GM12878 (cell line): ENCODE results near the gene STRC. TPM values are rescaled to one million over a fixed set of nuclear protein-coding genes. Genes with fewer than 3 reads are reported as not detected.

Experiments
- ATAC-seq: fragments of 200-7000 bp; cut with Tn5 transposase; 3 replicates; pipeline ENCODE4 v1.9.1; 2020; ENCODE audit warnings: mild to moderate bottlenecking, moderate library complexity
- BruUV-seq: library from RNA; stranded (reverse); fragments of 400-500 nt; replicated peaks from 2 replicates; lab custom pipeline; 2021; lab: Mats Ljungman, UMichigan
- CTCF ChIA-PET: fragments of 300-600 bp; sonication (Branson Sonifier 250); formaldehyde crosslinking; extraction: SDS; loops from one replicate; lab custom pipeline; 2021; ENCODE audit warnings: inconsistent platforms; lab: Yijun Ruan, JAX
- POLR2A ChIA-PET: fragments of 350-600 bp; formaldehyde crosslinking; extraction: SDS; loops from one replicate; lab custom pipeline; 2021; ENCODE audit warnings: inconsistent platforms; lab: Charles Lee
- RAD21 ChIA-PET: fragments of 300-600 bp; sonication (Branson Sonifier 250); formaldehyde crosslinking; loops from one replicate; lab custom pipeline; 2023; ENCODE audit warnings: antibody characterized with exemption; ENCODE audit not compliant: unreplicated experiment; lab: Charles Lee
- SMC1A ChIA-PET: fragments of 300-600 bp; sonication (Branson Sonifier 250); formaldehyde crosslinking; loops from one replicate; lab custom pipeline; 2023; ENCODE audit not compliant: unreplicated experiment, uncharacterized antibody; lab: Charles Lee
- DNase-seq: peaks from one replicate; pipeline ENCODE4 v3.0.0-alpha.2; 2011; ENCODE audit warnings: low read depth, low spot score
- FAIRE-seq: peaks from 3 replicates; lab custom pipeline; 2011; peaks lifted over from hg19 to GRCh38; lab: Jason Lieb, UNC
- H2AFZ ChIP-seq: 2 replicates; pipeline ENCODE4 v1.6.0; 2011; ENCODE audit warnings: low read depth, low read length, control low read depth; ENCODE audit not compliant: control insufficient read depth
- H3K27ac ChIP-seq: 2 replicates; pipeline ENCODE4 v1.5.1; 2011; ENCODE audit warnings: control low read depth; ENCODE audit not compliant: control insufficient read depth, insufficient read depth
- H3K27me3 ChIP-seq, 2 experiments: replicated peaks in 1 of 2; 2 replicates each; pipeline versions ENCODE4 v1.6.0 to v1.6.1; 2011; ENCODE audit warnings: low read length in 1 of 2; ENCODE audit not compliant: control insufficient read depth in 2 of 2, insufficient read depth in 2 of 2
- H3K36me3 ChIP-seq, 2 experiments: 2 replicates each; pipeline ENCODE4 v1.5.1; 2011; ENCODE audit warnings: low read length in 1 of 2; ENCODE audit not compliant: control insufficient read depth in 2 of 2, insufficient read depth in 2 of 2
- H3K4me1 ChIP-seq: 2 replicates; pipeline ENCODE4 v1.6.1; 2011; ENCODE audit warnings: mild to moderate bottlenecking, low read length, moderate library complexity, mixed read lengths; ENCODE audit not compliant: control insufficient read depth, insufficient read depth
- H3K4me2 ChIP-seq: 2 replicates; pipeline ENCODE4 v1.6.0; 2011; ENCODE audit warnings: control low read depth; ENCODE audit not compliant: control insufficient read depth, insufficient read depth
- H3K4me3 ChIP-seq: fragments of 200-600 bp; sonication (generic); 2 replicates; pipeline ENCODE4 v1.5.1; 2016
- H3K79me2 ChIP-seq: 2 replicates; pipeline ENCODE4 v1.6.0; 2011; ENCODE audit warnings: low read length; ENCODE audit not compliant: control insufficient read depth, insufficient read depth
- H3K9ac ChIP-seq: 2 replicates; pipeline ENCODE4 v1.8.0; 2011; ENCODE audit warnings: low read length, control low read depth, mixed read lengths; ENCODE audit not compliant: control insufficient read depth, insufficient read depth
- H3K9me3 ChIP-seq: replicated peaks from 3 replicates; pipeline ENCODE4 v1.5.1; 2011; ENCODE audit warnings: mild to moderate bottlenecking, low read length; ENCODE audit not compliant: control insufficient read depth, insufficient read depth
- H4K20me1 ChIP-seq: 2 replicates; pipeline ENCODE4 v1.6.0; 2011; ENCODE audit not compliant: control insufficient read depth, insufficient read depth
- IKZF2 ChIP-seq, 2 experiments: fragments of 450-650 bp; IDR thresholded peaks; 2 replicates each; pipeline ENCODE4 v1.6.1; 2017; ENCODE audit warnings: mild to moderate bottlenecking in 2 of 2, moderate library complexity in 2 of 2
- MYB ChIP-seq: fragments of 150-350 bp; IDR thresholded peaks from 2 replicates; pipeline ENCODE4 v1.6.1; 2014; ENCODE audit warnings: mild to moderate bottlenecking, low read depth, low read length, borderline replicate concordance
- NR2C2 ChIP-seq: IDR thresholded peaks from 2 replicates; pipeline ENCODE4 v1.6.1; 2011; ENCODE audit warnings: borderline replicate concordance, low read depth; ENCODE audit not compliant: control insufficient read depth, insufficient read length
- RAD51 ChIP-seq: fragments of 450-650 bp; IDR thresholded peaks from 2 replicates; pipeline ENCODE4 v1.6.1; 2016; ENCODE audit warnings: moderate library complexity, mild to moderate bottlenecking, inconsistent platforms
- USF2 ChIP-seq: IDR thresholded peaks from 2 replicates; pipeline ENCODE4 v1.6.1; 2011; ENCODE audit warnings: low read depth, low read length, improper control_type of control experiment, borderline replicate concordance
- WGBS: methylation state at CpG from one replicate; pipeline ENCODE4 v1.1.6; 2016; ENCODE audit warnings: low lambda C conversion rate; ENCODE audit not compliant: insufficient replicate concordance, insufficient coverage; ENCODE audit errors: missing lambda C conversion rate; 5-methylcytosine and 5-hydroxymethylcytosine counted together
- in situ Hi-C: fragments of 300-500 bp; cut with MboI; formaldehyde crosslinking; loops from 9 replicates; pipeline ENCODE4 v1.14.3; 2018; ENCODE audit warnings: mixed read lengths
- intact Hi-C: fragments of 100-400 bp; cut with micrococcal nuclease; formaldehyde crosslinking; loops from one replicate; pipeline ENCODE4 v1.14.2; 2022; ENCODE audit not compliant: unreplicated experiment
- polyA plus RNA-seq, 11 experiments: library from polyadenylated mRNA; depleted of rRNA in 4 of 11; unstranded in 6 of 11; stranded (reverse) in 5 of 11; fragments of >200 nt; fragmentation: Nextera tagmentation in 4 of 11; fragmentation: Illumina TruSeq in 1 of 11; extraction: Ambion mirVana in 4 of 11; extraction: Trizol in 1 of 11; gene quantifications; 1 replicate in 1 of 11; 2 replicates in 10 of 11; pipeline versions ENCODE4 v1.2.1 to v1.2.3, GENCODE V29; 2011 to 2016; ENCODE audit warnings: inconsistent platforms in 2 of 11, missing spikeins in 2 of 11, low read depth in 1 of 11
- total RNA-seq, 4 experiments: library from RNA; depleted of rRNA in 3 of 4; stranded (reverse); fragments of >200 nt in 3 of 4; fragmentation: Illumina TruSeq in 1 of 4; extraction: Trizol in 1 of 4; gene quantifications; 2 replicates each; pipeline versions ENCODE4 v1.2.1 to v1.2.3, GENCODE V29; 2013 to 2021
- TF ChIP-seq, protein P1 (sequence below): fragments of 450-650 bp; IDR thresholded peaks from 2 replicates; pipeline ENCODE4 v1.6.1; 2018; ENCODE audit warnings: borderline replicate concordance, mild to moderate bottlenecking; ENCODE audit not compliant: partially characterized antibody

STRC gene
- total and polyA plus RNA-seq, 10 of the 15 experiments (the other 5 are each of a cell fraction or from before 2014, with no cell fraction given), result 0.04 to 0.45 (median 0.21) TPM; not detected in 1

DNA sequence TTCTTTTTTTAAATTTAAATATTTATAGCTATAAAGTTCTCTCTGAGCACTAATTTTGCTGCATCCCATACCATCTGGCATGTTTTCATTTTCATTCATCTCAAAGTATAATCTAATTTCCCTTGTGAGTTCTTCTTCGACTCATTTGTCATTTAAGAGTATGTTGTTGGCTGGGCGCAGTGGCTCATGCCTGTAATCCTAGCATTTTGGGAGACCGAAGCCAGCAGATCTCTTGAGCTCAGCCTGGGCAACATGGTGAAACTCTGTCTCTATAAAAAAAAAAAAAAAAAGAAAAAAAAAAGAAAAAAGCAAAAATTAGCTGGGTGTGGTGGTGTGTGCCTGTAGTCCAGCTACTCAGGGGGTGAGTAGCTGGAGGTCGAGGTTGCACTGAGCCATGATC lies 66.3 kb downstream of the STRC start:
- no peaks in the 10 kb centered on the region for H3K9me3 ChIP-seq
- H3K9ac ChIP-seq, result no peak overlapping the region
- ChIA-PET CTCF (interaction anchor here (1.5 kb wide), 1 partner anchor 38 kb away, joined by 4 read pairs; no protein-coding TSS in a partner anchor), RAD21 (interaction anchor here (0.6 kb wide), 1 partner anchor 1504 kb away, joined by 3 read pairs; no protein-coding TSS in a partner anchor), POLR2A (interaction anchor here (0.6 kb wide), 2 partner anchors 196 to 197 kb away, joined by 3 to 4 read pairs; no protein-coding TSS in a partner anchor)
- H3K27me3 ChIP-seq, result no peaks in the 10 kb centered on the region
- BruUV-seq, result no TSS peak
- no peaks in the 10 kb centered on the region for H3K79me2 ChIP-seq
- H3K4me2 ChIP-seq, result no peak overlapping the region
- H4K20me1 ChIP-seq, result no peaks in the 10 kb centered on the region
- no peak overlapping the region for H2AFZ ChIP-seq
- intact Hi-C loops, result no loop called here
- no peak overlapping the region for H3K4me3 ChIP-seq
- H3K4me1 ChIP-seq, result no peaks in the 10 kb centered on the region
- FAIRE-seq, result no peak
- peaks cover 0 to 5% of the 10 kb centered on the region in 2 experiments; a peak in 1 of 4 replicates for H3K36me3 ChIP-seq
- DNase-seq, result no peak
- TF ChIP-seq IKZF2 (IDR thresholded peaks at IDR 0.05) (no peak), RAD51 (no peak), NR2C2 (no peak), MYB (no peak), USF2 (no peak)
- TF ChIP-seq, protein P1, sequence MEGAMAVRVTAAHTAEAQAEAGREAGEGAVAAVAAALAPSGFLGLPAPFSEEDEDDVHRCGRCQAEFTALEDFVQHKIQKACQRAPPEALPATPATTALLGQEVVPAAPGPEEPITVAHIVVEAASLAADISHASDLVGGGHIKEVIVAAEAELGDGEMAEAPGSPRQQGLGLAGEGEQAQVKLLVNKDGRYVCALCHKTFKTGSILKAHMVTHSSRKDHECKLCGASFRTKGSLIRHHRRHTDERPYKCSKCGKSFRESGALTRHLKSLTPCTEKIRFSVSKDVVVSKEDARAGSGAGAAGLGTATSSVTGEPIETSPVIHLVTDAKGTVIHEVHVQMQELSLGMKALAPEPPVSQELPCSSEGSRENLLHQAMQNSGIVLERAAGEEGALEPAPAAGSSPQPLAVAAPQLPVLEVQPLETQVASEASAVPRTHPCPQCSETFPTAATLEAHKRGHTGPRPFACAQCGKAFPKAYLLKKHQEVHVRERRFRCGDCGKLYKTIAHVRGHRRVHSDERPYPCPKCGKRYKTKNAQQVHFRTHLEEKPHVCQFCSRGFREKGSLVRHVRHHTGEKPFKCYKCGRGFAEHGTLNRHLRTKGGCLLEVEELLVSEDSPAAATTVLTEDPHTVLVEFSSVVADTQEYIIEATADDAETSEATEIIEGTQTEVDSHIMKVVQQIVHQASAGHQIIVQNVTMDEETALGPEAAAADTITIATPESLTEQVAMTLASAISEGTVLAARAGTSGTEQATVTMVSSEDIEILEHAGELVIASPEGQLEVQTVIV, result no peak
- TF ChIP-seq, all 136 proteins: peak for 0
- in situ Hi-C loops, result no loop called here
- no peak for ATAC-seq
- WGBS, result 85% methylated on average over 4 of the region's 4 CpGs
- SMC1A ChIA-PET, result interaction anchor here (0.6 kb wide), 2 partner anchors 196 to 633 kb away, joined by 3 read pairs; no protein-coding TSS in a partner anchor
- H3K27ac ChIP-seq, result no peak overlapping the region
